ENCODE data around the gene TFAP2B. TPM values are rescaled to one million over a fixed set of nuclear protein-coding genes. Genes with fewer than 3 reads are reported as not detected.

TFAP2B gene
- polyA plus RNA-seq, 1 experiment: not detected

DNA sequence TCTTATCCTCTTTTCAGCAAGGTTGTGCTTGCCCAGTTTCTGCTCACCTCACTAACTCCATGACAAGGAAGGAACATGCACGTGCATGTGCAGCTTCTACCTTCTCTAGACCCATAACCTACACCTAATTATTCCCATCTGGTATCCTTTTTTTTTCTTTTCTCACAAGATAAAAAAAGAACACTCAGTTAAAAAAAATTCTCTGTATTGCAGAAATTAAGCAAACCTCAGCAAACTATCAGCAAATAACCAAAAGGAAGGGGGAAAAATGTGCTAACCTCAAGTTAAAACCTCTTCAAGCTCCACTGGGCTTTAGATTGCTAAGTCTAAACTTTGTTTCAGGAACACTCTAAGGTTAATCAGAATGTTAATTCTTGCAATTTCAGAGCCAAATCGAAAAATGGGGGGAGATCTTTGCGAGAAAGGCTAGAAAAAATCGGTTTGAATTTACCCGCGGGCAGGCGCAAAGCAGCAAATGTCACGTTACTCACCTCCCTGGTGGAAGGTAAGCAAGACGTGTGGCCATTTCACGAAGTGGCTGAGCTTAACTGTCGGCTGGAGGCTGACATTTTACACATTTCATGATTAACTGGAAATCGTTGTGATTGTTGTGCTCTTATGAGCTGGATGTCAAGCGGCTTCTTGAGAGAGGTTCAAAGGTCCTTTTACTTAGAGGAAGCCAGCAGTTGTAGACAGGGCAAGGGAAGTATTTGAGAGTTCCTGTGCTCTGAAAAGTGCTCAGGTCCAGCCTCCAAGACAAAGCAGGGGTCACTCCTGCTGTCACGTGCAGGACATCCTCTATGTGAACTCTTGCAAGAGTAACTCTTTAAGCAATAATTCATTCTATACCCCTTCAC is 19.1 kb downstream of the TFAP2B start:
- POLR2A ChIA-PET: no interaction called here
- Histone ChIP-seq H3K36me3 (ENCODE audit: control insufficient read depth, insufficient read depth, low read length) (no peaks in the 10 kb centered on the region), H3K4me3 (ENCODE audit: low read depth, low read length) (no peak overlapping the region), H3K27me3 (ENCODE audit: control insufficient read depth, insufficient read depth, low read length) (peaks cover 13% of the 10 kb centered on the region)
- TF ChIP-seq, protein P1, sequence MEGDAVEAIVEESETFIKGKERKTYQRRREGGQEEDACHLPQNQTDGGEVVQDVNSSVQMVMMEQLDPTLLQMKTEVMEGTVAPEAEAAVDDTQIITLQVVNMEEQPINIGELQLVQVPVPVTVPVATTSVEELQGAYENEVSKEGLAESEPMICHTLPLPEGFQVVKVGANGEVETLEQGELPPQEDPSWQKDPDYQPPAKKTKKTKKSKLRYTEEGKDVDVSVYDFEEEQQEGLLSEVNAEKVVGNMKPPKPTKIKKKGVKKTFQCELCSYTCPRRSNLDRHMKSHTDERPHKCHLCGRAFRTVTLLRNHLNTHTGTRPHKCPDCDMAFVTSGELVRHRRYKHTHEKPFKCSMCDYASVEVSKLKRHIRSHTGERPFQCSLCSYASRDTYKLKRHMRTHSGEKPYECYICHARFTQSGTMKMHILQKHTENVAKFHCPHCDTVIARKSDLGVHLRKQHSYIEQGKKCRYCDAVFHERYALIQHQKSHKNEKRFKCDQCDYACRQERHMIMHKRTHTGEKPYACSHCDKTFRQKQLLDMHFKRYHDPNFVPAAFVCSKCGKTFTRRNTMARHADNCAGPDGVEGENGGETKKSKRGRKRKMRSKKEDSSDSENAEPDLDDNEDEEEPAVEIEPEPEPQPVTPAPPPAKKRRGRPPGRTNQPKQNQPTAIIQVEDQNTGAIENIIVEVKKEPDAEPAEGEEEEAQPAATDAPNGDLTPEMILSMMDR (IDR thresholded peaks at IDR 0.05; ENCODE audit: insufficient read depth, low read depth, low read length): no peak
- no peak for DNase-seq (ENCODE audit: low read depth)
- CTCF ChIA-PET: interaction anchor here (0.6 kb wide), 1 partner anchor 12 kb away, joined by 3 read pairs; no protein-coding TSS in a partner anchor

DNA sequence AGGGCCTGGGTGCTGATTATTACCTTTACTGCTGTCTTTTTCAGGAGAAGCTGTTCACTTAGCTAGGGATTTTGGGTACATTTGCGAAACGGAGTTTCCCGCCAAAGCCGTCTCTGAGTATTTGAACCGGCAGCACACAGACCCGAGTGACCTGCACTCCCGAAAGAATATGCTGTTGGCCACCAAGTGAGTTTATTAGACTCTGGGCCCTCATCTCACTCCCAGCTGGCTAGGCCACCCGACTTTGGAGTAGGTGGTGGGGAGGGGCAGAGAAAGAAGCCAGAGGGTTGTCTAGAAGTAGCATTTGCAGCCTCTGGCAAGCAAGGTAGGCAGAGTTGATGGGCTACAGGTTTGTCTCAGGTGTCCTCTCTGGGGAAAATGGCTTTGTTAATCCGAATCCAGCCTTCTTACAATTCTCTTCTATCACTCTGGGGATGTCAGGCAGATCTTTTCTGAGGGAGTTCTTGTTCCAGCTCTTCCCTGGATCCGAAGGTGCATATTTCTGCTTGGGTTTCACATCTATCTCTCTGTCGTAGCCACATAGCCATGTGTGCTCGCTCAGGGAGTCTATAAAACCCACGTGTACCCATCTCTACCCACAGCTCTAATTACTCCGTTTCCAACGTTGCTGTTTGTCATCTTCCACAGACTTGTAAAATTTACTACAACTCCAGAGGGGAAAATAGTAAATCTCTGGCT is 21.6 kb downstream of the TFAP2B start:
- Histone ChIP-seq H3K27me3 (ENCODE audit: control insufficient read depth, insufficient read depth, low read length) (peaks cover 21% of the 10 kb centered on the region), H3K4me3 (ENCODE audit: low read depth, low read length) (no peak overlapping the region), H3K36me3 (ENCODE audit: control insufficient read depth, insufficient read depth, low read length) (no peaks in the 10 kb centered on the region)
- CTCF ChIA-PET: interaction anchor here (1.2 kb wide), 1 partner anchor 9 kb away, joined by 3 read pairs; no protein-coding TSS in a partner anchor
- DNase-seq (ENCODE audit: low read depth): no peak
- TF ChIP-seq, protein P1 (IDR thresholded peaks at IDR 0.05; ENCODE audit: insufficient read depth, low read depth, low read length): no peak
- POLR2A ChIA-PET: no interaction called here

- ChIA-PET POLR2A (no interaction called here), CTCF (no interaction called here)
- H3K27me3 ChIP-seq (ENCODE audit: control insufficient read depth, insufficient read depth, low read length): peaks cover 22% of the 10 kb centered on the region
- H3K36me3 ChIP-seq (ENCODE audit: control insufficient read depth, insufficient read depth, low read length): no peaks in the 10 kb centered on the region
- H3K4me3 ChIP-seq (ENCODE audit: low read depth, low read length): no peak overlapping the region
- TF ChIP-seq, protein P1 (IDR thresholded peaks at IDR 0.05; ENCODE audit: insufficient read depth, low read depth, low read length): no peak
- no peak for DNase-seq (ENCODE audit: low read depth)
These were observed 22.1 kb downstream of the TFAP2B start for GRCh38 chr6:50840811-50841192.

GRCh38 chr6:50842446-50842845 is 23.8 kb downstream of the TFAP2B start:
- ChIA-PET POLR2A (no interaction called here), CTCF (no interaction called here)
- Histone ChIP-seq H3K36me3 (ENCODE audit: control insufficient read depth, insufficient read depth, low read length) (no peaks in the 10 kb centered on the region), H3K4me3 (ENCODE audit: low read depth, low read length) (no peak overlapping the region), H3K27me3 (ENCODE audit: control insufficient read depth, insufficient read depth, low read length) (peaks cover 22% of the 10 kb centered on the region)
- TF ChIP-seq, protein P1 (IDR thresholded peaks at IDR 0.05; ENCODE audit: insufficient read depth, low read depth, low read length): no peak
- no peak for DNase-seq (ENCODE audit: low read depth)

- H3K4me3 ChIP-seq (ENCODE audit: low read depth, low read length): no peak overlapping the region
- CTCF ChIA-PET: no interaction called here
- no peak for DNase-seq (ENCODE audit: low read depth)
- H3K27me3 ChIP-seq (ENCODE audit: control insufficient read depth, insufficient read depth, low read length): peaks cover 20% of the 10 kb centered on the region
- H3K36me3 ChIP-seq (ENCODE audit: control insufficient read depth, insufficient read depth, low read length): no peaks in the 10 kb centered on the region
- TF ChIP-seq, protein P1 (IDR thresholded peaks at IDR 0.05; ENCODE audit: insufficient read depth, low read depth, low read length): no peak
- POLR2A ChIA-PET: no interaction called here
These were observed 24.3 kb downstream of the TFAP2B start for GRCh38 chr6:50842861-50843384.

All from BJ (cell line).